PFSK-1 (cell line): Measurements from ENCODE around the gene C1orf21.

ENCODE experiments used
- FOXP2 ChIP-seq: optimal IDR thresholded peaks from 2 replicates; pipeline ENCODE3; 2011; ENCODE audit warnings: borderline replicate concordance, control low read depth, inconsistent platforms; ENCODE audit not compliant: insufficient read depth; ENCODE audit errors: extremely low read length, extremely low read depth
- POLR2AphosphoS5 ChIP-seq: IDR thresholded peaks from 2 replicates; pipeline ENCODE4 v1.6.1; 2012; ENCODE audit warnings: low read depth, mild to moderate bottlenecking, control low read depth, low read length, moderate library complexity
- REST ChIP-seq, 2 experiments: IDR thresholded peaks; 2 replicates each; pipeline versions ENCODE4 v1.6.1 to v1.8.0; 2011 to 2012; ENCODE audit warnings: low read depth in 2 of 2, low read length in 2 of 2, control low read depth in 1 of 2, inconsistent platforms in 1 of 2, mild to moderate bottlenecking in 1 of 2, moderate library complexity in 1 of 2; ENCODE audit not compliant: insufficient read depth in 1 of 2
- SIN3A ChIP-seq: IDR thresholded peaks from 2 replicates; pipeline ENCODE4 v1.6.1; 2012; ENCODE audit warnings: mild to moderate bottlenecking, low read length, moderate library complexity, borderline replicate concordance; ENCODE audit not compliant: insufficient read depth

- TF ChIP-seq POLR2AphosphoS5 (no peak), SIN3A (no peak), REST (IDR thresholded peaks at IDR 0.05; ENCODE audit: insufficient read depth in 1 of 2, low read depth in 2 of 2, low read length in 2 of 2) (no peak), FOXP2 (no peak)
Observed at GRCh38 chr1:184476187-184476586, 89.4 kb downstream of the C1orf21 start.
